GM19035 (cell line): ENCODE measurements around the gene CYGB.

Source experiments
- ATAC-seq: cut with Tn5 transposase; IDR thresholded peaks from one replicate; pipeline ENCODE4 v1.9.1; 2021; ENCODE audit not compliant: unreplicated experiment

CYGB gene

GRCh38 chr17:76550712-76551615 lies 13.5 kb upstream of the CYGB start:
- ATAC-seq: no peak

GRCh38 chr17:76549539-76549938 lies 12.0 kb upstream of the CYGB start:
- ATAC-seq: no peak

GRCh38 chr17:76549215-76549518 lies 11.7 kb upstream of the CYGB start:
- no peak for ATAC-seq

- no peak for ATAC-seq
Measured at GRCh38 chr17:76548378-76549214, 11.1 kb upstream of the CYGB start.

GRCh38 chr17:76547642-76548202 lies 10.2 kb upstream of the CYGB start:
- no peak for ATAC-seq

- ATAC-seq: no peak
Measured at GRCh38 chr17:76547183-76547641, 9.7 kb upstream of the CYGB start.

- no peak for ATAC-seq
Measured at GRCh38 chr17:76546556-76547182, 9.2 kb upstream of the CYGB start.

GRCh38 chr17:76545918-76546555 lies 8.5 kb upstream of the CYGB start:
- ATAC-seq: no peak

- no peak for ATAC-seq
Measured at GRCh38 chr17:76544546-76545365, 7.2 kb upstream of the CYGB start.

GRCh38 chr17:76543826-76544545 lies 6.5 kb upstream of the CYGB start:
- ATAC-seq: no peak

- no peak for ATAC-seq
Measured at GRCh38 chr17:76543482-76543825, 5.9 kb upstream of the CYGB start.

GRCh38 chr17:76542984-76543383 lies 5.5 kb upstream of the CYGB start:
- ATAC-seq: no peak

GRCh38 chr17:76542566-76542971 lies 5.1 kb upstream of the CYGB start:
- no peak for ATAC-seq

- no peak for ATAC-seq
Measured at GRCh38 chr17:76541739-76542454, 4.4 kb upstream of the CYGB start.

GRCh38 chr17:76540381-76541300 lies 3.1 kb upstream of the CYGB start:
- no peak for ATAC-seq

- ATAC-seq: no peak
Measured at GRCh38 chr17:76539631-76540271, 2.2 kb upstream of the CYGB start, which contains the start of gene PRCD. Gene PRCD, plus strand, starts transcription at chr17:76540044. Its CDS starts 98 bp downstream, at chr17:76540142.

- no peak for ATAC-seq
Measured at GRCh38 chr17:76538941-76539570, 1.5 kb upstream of the CYGB start.
